Activated CD8-positive, alpha-beta memory T cell treated with anti-CD3 and anti-CD28 coated beads for 36 hours (primary cell): Measurements from ENCODE around the gene EHMT1. TPM values are rescaled to one million over a fixed set of nuclear protein-coding genes. Genes with fewer than 3 reads are reported as not detected.

Experiments
- CTCF ChIA-PET: fragments of 350-600 bp; sonication (Branson Sonifier 250); formaldehyde crosslinking; loops from one replicate; lab custom pipeline; 2021; ENCODE audit warnings: antibody characterized with exemption; lab: Charles Lee
- POLR2A ChIA-PET: fragments of 350-600 bp; sonication (Branson Sonifier 250); formaldehyde crosslinking; loops from one replicate; lab custom pipeline; 2021; ENCODE audit warnings: antibody characterized with exemption; lab: Charles Lee
- total RNA-seq, 2 experiments: library from RNA; stranded (reverse); gene quantifications; one replicate each; pipeline ENCODE4 v1.2.3, GENCODE V29; 2021

The EHMT1 gene
- total RNA-seq, 2 experiments from 2014 or later: 69.9 to 75.4 TPM

- ChIA-PET POLR2A (no interaction called here), CTCF (no interaction called here)
These were observed 138.3 kb downstream of the EHMT1 start for GRCh38 chr9:137757139-137757538.

GRCh38 chr9:137757613-137758029 is 138.8 kb downstream of the EHMT1 start:
- POLR2A ChIA-PET: no interaction called here
- CTCF ChIA-PET: no interaction called here

DNA sequence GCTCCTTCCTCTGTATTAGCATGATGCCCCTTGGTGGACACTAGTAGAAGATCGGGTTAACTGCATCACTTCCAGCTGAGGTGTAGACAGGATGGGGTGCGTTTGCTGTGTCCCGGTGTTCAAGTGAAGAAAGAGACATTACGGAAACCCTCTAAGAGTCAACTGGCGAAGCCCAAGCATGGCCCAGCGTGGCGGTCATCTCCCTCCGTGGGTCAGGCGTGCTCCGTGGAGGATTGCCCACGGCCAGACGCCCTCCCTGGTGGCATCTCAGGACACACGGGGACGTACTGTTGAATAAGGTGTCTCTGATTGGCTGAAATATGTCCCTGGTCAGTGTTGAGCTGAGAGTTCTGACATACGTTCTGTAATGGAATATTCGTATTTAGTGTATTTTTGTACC is 139.3 kb downstream of the EHMT1 start:
- CTCF ChIA-PET: interaction anchor here (0.8 to 1.0 kb wide), 2 partner anchors 8 to 85 kb away, joined by 3 read pairs; no protein-coding TSS in a partner anchor
- POLR2A ChIA-PET: no interaction called here

DNA sequence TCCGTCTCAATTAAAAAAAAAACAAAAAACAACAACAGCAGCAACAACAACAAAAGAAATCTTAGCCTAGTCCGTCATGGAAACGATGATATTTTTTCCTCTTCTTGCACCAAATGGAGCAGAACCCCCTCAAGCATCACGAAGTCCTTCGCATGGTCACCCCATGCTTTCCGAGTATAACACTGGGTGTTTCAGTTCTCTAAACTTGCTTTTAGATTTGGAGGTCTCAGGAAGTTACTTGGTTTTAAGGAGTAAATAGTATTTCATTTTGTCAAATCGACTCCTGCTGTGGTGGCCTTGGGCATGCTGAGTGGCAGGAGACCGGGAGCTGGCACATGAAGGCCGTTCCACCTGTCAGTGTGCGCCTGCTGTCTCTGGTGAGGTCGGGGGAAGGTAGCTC is 140.3 kb downstream of the EHMT1 start:
- POLR2A ChIA-PET: no interaction called here
- CTCF ChIA-PET: interaction anchor here (1.0 kb wide), 1 partner anchor 86 kb away, joined by 3 read pairs; no protein-coding TSS in a partner anchor

DNA sequence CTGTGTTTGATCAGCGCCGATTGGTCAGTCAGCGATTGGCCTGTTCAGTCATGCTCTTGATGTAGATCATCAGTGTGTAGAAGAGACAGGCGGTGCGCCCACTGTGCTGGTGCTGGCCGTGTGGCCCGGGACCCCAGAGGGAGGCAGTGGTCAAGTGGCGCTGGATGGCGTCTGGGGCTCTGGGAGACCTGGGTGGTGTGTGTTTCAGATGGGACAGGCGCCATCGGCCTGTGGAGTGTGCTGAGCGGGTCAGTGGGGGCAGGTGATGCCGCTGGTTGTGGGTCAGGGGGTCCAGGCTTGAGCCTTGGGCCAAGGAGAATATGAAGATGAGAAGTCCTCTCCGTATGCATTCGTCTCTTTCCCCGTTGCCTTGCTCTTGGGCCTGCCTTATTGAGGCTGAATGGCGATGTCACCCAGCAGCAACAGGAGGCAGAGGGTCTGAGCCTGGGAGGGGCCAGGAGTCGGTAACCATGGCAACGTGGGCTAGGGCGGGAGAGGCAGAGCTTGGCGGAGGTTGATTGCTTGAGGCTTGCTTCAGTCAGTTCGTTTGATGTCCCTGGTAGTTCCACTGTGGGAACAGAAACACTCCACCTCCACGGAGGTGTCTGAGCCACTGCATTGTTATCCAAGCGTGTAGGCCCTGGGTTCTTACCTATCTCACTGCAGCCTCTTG is 141.0 kb downstream of the EHMT1 start:
- CTCF ChIA-PET: no interaction called here
- POLR2A ChIA-PET: no interaction called here

DNA sequence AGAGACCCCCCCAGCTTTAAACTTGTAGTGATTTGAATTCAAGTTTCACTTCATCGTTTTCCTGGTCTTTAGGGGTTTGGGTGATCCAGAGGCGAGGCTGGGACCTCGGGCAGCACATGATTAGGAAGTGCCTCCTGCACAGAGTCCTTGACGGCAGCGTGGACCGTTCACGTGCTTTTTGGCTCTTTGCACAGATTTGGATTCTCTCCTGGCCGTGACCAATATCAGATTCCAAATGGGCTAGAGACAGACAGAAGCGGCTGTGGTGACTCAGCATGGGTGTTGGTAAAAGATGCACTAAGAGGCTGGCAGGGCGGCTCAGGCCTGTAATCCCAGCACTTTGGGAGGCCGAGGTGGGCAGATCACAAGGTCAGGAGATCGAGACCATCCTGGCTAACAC is 141.6 kb downstream of the EHMT1 start:
- CTCF ChIA-PET: no interaction called here
- POLR2A ChIA-PET: no interaction called here

DNA sequence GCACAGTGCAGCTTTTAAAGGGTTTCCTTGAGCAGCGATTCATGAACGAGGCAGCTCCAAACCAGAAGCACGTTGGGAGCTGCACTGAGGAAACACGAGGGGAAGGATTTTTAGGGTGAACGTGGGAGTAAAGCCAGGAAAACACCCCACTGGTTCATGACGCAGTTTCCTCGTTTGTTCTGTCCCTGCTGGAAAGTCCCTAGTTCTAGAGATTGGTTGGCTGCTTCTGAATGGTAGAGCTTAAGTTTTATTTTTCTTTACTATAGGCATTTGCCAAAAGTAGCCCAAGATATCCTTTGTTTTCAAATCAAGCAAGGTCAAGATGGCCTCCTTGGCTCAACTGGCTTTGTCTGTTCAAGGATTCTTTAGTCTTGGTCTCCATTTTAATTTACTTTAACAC is 142.2 kb downstream of the EHMT1 start:
- ChIA-PET POLR2A (no interaction called here), CTCF (no interaction called here)

DNA sequence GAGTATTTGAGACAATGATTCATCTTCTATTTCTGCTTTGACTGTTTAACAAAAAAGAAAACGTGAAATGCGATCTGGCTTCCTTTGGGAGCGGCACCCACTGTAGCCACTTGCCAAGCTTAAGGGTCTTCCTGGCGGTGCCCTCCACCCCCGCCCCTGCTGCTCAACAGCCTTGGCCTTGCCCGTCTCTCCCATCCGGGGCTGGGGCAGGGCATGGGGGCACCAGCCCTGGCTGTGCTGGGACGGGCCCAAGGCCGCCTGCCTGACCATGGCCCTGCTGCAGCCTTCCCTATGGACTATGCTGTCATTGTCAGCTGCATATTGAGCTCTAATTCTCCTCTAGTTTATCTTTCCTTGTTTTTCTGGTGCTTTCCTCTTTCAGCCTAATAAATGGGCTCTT is 143.0 kb downstream of the EHMT1 start:
- POLR2A ChIA-PET: no interaction called here
- CTCF ChIA-PET: no interaction called here

GRCh38 chr9:137762414-137763061 is 143.7 kb downstream of the EHMT1 start:
- CTCF ChIA-PET: no interaction called here
- POLR2A ChIA-PET: no interaction called here

DNA sequence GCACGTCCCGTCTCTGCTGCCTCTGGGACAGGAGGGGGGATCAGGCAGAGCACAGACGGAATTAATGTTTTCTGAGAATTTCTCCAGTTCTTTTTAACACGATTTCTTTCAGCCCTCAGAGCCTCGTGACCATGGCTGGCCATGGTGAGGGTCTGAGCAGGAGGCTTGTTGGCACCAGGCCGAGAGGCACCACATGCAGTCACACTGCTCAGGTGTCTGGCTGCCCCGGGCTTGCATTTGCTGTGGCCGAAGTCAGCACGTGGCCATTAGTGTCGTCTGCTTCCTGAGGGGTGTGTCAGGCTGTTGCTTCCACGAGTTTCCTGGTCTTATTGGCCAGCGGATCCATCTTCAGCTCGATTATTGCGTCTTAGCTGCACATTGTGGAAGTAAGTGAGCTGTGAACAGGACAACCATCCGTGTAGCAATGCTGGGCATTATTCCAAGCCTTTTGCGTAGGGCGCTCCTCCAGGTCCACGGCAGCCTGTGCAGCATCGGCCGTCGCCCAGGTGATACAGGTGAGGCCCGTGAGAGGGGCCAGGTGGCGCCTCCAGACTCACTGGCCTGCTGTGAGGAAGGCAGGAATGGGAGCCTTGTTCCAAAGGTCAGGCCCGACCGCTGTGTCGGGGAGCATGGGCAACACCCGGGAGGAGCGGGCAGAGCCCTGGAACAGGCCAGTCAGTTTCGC is 144.6 kb downstream of the EHMT1 start:
- ChIA-PET POLR2A (no interaction called here), CTCF (no interaction called here)

DNA sequence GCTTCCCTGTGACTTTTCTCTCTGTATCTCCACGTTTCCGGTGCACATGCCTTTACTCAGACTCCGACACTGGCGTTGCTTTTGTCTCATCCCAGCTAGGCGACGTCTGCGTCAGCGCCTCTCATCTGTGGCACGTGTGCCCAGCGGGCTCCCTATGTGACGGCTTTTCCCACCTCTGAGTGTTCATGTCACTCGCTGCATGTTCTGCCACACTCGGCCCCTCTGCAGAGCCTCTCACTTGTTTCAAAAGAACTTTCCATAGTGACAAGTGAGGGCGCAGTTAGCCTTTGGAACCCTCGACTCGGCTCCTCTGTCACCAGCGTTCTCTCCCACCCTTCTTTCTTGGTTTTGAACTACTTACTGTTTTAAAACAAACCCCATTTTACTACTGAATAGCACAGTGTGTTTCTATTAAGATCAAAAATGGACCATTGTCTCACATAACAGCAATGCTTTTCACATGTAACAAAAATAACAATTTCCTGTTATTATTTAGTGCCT is 145.4 kb downstream of the EHMT1 start:
- POLR2A ChIA-PET: no interaction called here
- CTCF ChIA-PET: interaction anchor here (1.1 kb wide), 2 partner anchors 19 to 20 kb away, joined by 3 read pairs; no protein-coding TSS in a partner anchor

GRCh38 chr9:137764981-137765380 is 146.2 kb downstream of the EHMT1 start:
- POLR2A ChIA-PET: no interaction called here
- CTCF ChIA-PET: interaction anchor here (1.1 to 1.3 kb wide), 3 partner anchors 20 to 24 kb away, joined by 3 to 6 read pairs (median 3); no protein-coding TSS in a partner anchor

DNA sequence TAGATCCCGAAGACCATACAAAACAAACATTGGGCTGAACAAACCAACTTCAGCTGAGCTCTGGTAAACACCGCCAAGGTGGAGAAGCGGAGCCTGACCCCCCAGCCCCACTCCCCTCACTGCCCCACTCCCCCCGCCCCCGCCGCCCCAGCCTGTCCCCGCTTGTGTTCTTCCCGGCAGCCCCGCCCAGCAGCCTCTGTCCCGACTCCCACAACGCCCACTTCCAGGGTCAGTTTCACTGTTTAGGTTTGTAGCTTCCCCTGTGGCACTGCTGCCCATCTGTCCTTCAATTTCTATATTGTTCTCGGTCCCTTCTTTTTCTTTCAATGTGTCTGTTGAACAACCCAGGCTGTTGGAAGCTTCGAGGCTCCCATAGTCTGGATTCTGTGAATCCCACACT is 146.7 kb downstream of the EHMT1 start:
- POLR2A ChIA-PET: no interaction called here
- CTCF ChIA-PET: interaction anchor here (1.1 to 1.3 kb wide), 3 partner anchors 7 to 24 kb away, joined by 3 to 6 read pairs (median 3); no protein-coding TSS in a partner anchor

GRCh38 chr9:137771580-137771979 is 152.8 kb downstream of the EHMT1 start:
- CTCF ChIA-PET: no interaction called here
- POLR2A ChIA-PET: no interaction called here

GRCh38 chr9:137772281-137772873 is 153.6 kb downstream of the EHMT1 start:
- ChIA-PET CTCF (no interaction called here), POLR2A (no interaction called here)

- ChIA-PET POLR2A (no interaction called here), CTCF (interaction anchor here (0.6 kb wide), 1 partner anchor 27 kb away, joined by 3 read pairs; no protein-coding TSS in a partner anchor)
These were observed 156.1 kb downstream of the EHMT1 start for GRCh38 chr9:137774775-137775386.

DNA sequence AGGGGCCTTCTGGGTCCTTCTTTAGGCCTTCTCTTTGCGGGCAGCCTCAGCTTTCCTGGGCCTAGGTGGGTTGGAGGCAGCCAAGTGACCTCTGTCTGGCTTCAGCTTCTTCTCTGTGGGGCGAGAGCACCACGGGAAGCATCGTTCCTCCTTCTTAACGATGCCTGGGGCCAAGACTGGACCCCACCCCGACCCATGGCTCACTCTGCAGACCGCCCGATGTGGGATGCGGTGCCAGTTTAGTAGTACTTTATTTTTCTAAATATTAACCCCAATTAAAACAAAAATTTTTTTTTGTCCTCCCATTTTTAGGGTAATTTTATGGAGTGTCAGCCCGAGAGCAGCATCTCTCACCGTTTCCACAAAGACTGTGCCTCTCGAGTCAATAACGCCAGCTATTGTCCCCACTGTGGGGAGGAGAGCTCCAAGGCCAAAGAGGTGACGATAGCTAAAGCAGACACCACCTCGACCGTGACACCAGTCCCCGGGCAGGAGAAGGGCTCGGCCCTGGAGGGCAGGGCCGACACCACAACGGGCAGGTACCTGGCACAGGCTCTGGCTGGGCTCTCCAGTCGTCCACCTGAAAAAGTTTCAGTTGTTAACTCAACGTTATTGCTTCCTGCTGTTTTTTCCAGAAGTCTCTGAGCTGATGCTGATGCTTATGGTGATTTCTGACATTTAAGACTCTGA is 157.6 kb downstream of the EHMT1 start:
- POLR2A ChIA-PET: no interaction called here
- CTCF ChIA-PET: interaction anchor here (0.6 kb wide), 1 partner anchor 105 kb away, joined by 5 read pairs; no protein-coding TSS in a partner anchor

DNA sequence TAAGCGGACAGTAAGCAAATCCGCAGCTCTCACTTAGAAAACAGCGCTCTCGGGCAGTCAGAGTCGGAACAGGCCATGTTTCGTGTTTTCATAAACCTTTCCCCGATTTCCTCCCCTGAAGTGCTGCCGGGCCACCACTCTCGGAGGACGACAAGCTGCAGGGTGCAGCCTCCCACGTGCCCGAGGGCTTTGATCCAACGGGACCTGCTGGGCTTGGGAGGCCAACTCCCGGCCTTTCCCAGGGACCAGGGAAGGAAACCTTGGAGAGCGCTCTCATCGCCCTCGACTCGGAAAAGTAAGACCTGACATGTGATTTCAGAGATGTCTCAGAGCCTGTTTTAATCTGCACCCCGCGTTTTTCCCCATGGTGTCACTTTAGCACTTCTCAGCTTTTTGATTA is 159.0 kb downstream of the EHMT1 start:
- ChIA-PET CTCF (no interaction called here), POLR2A (no interaction called here)

- CTCF ChIA-PET: no interaction called here
- POLR2A ChIA-PET: no interaction called here
These were observed 159.5 kb downstream of the EHMT1 start for GRCh38 chr9:137778336-137778735.
